GM21360 (cell line): ENCODE measurements around the gene WWOX.

ENCODE experiments used
- ATAC-seq: cut with Tn5 transposase; IDR thresholded peaks from one replicate; pipeline ENCODE4 v1.9.1; 2021; ENCODE audit warnings: mild to moderate bottlenecking, moderate library complexity; ENCODE audit not compliant: unreplicated experiment

WWOX gene

GRCh38 chr16:78630102-78630501, 530.6 kb downstream of the WWOX start:
- no peak for ATAC-seq

DNA sequence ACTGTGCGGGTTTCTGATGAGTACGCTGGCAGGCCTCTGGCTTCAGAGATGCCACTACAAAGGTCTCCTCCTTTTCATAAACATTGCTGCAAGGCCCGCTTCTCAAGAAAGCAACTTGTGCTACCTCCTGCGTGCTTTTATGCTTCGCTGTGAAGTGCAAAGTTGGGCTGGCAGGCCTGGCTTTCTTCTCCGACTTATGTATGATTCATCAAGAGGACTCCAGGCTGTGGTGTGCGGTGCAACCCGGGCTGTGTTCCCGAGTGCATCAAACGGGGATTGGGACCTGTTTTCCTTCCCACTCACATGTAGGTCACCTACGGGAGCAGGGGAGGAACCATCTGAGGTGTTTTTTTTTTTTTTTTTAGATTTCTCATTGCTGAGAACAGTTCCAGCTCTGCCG, 534.1 kb downstream of the WWOX start:
- no peak for ATAC-seq

- ATAC-seq, result no peak
Measured at GRCh38 chr16:78635807-78636206, 536.4 kb downstream of the WWOX start.

- no peak for ATAC-seq
Measured at GRCh38 chr16:78638371-78638770, 538.9 kb downstream of the WWOX start.

DNA sequence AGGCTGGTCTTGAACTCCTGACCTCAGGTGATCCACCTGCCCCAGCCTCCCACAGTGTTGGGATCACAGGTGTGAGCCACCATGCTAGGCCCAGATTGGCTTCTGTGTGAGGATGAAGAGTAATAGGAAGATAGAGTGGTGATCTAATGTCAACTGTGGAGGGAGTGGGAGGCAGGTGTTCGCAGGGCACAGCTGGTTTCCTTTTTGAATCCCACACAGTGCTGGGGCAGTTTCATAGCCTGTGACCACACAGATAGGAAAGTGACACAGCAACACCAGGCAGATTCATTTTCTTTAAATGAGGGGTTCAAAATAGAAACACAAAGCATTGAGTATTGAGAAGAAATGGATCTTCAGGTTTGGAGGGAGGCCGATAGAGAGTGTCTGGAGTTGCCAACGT, 540.3 kb downstream of the WWOX start:
- no peak for ATAC-seq

DNA sequence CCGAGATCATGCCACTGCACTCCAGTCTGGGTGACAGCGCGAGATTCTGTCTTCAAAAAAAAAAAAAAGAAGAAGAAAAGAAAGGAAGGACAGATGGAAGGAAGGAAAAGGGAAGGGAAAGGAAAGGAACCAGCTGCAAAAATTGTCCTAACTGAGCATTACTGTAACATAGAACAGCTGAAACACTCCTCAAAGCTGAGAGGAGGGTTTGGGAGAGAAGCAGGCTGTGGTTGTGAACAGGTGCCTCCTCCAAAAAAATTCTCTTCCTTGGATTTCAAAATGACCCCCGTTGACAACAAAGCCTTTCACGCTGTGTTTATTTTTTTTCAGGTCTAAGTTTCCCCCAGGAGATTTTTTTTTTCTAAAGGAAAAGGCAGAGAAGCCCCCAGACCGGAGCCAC, 541.4 kb downstream of the WWOX start:
- no peak for ATAC-seq

DNA sequence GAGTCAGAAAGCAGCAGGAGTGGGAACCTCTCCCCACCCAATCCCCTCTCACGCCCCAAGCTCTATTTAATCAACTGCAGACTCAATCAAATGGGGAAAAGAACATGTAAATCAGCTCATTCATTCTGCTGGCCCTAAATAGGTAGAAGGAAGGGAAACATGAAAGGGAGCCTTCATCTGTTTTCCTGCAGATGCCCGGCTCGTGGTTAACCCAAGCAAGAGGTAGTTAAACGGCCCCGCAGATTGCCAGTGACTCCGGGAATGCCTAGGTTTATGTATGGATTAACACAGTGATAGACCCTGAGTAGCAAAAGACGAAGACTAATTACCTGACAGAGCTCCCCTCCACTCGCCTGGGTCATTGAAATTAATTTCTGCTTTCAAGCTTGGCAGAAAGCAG, 542.0 kb downstream of the WWOX start:
- no peak for ATAC-seq

DNA sequence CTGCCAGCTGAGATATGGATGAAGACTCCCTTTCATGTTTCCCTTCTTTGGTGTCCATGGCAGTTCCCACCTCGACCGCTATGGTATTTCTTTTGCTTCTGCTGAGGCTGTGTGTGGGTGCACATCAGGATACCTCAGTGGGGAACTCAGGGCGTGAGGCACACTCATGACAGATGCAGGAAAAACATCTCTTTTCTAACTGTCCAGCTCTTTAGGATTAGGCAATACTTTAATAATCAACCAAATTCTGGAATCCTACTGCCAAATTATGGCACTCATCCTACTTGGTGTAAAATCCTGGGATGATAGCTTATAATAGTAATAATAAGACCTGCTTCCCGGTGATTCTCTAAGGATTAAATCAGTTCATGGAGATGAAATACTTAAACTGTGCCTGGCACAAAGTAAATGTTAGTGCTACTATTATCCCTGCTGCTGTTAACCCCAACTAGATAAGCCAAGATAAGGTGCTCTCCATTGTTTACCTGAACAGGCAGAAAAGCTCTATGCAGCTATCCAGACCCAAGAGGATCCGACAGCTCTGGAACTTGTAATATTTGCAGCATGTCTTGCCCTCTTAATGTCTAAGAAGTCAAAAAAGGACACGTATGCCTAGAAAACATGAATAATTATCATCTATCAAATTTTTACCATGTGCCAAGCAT, 543.3 kb downstream of the WWOX start:
- ATAC-seq, result no peak

DNA sequence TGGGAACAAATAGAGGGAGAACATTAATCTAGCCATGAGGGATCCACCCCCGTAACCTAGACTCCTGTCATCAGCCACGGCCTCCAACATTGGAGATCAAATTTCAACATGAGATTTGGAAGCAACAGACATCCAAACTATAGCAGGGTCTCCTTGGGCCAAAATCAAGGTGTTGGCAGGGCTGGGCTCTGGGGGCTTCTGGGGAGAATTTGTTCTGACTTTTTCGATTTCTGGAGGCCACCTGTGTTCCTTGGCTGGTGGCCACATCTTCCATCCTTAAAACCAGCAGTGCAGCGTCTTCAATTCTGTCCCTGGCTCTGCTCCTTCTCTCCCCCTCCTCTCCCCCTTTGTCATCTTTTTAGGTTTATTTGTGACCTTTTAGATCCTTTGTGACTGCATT, 546.2 kb downstream of the WWOX start:
- ATAC-seq, result no peak

GRCh38 chr16:78647019-78647418, 547.6 kb downstream of the WWOX start:
- ATAC-seq, result no peak

GRCh38 chr16:78647491-78647890, 548.0 kb downstream of the WWOX start:
- ATAC-seq, result no peak

DNA sequence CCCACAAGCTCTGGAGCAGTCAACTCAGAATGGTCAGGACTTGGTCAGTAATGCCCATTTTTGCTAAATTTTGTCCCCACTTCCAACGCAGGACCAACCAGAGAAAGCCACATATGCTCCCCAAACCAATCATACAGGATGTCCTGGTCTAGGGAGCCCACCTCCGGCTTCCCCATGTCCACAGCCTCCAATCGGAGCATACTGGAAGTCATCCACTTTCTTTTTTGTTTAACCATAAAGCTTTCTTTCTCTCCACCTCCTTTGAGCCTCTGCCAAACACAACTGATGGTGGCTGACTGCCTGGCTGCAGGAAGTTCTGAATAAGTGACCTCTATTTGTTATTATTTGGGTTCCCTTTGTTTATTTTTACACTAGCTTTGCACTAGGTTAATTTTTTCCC, 549.1 kb downstream of the WWOX start:
- no peak for ATAC-seq

GRCh38 chr16:78650339-78651074, 551.1 kb downstream of the WWOX start:
- ATAC-seq, result no peak

DNA sequence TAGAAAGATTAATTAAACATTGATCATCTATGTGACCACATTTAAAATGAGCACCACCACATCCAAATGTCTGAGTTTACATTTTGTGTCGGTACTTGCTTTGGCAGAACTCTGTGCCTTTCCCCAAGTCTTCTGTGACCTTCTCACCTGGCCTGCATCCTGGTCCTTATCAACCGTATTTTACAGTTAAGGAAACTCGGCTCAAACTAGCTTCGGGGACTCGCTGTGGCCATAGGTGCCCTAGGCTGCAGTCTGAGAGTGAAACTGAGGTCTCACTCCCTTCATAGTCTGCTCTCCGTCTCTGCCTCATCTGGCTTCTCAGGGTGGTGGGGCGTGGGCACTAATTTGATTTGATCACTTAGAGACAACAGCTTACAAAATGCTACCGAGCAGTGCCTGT, 555.5 kb downstream of the WWOX start:
- no peak for ATAC-seq

GRCh38 chr16:78655331-78656113, 556.1 kb downstream of the WWOX start:
- no peak for ATAC-seq

GRCh38 chr16:78656887-78657286, 557.4 kb downstream of the WWOX start:
- ATAC-seq, result no peak

GRCh38 chr16:78659216-78659615, 559.8 kb downstream of the WWOX start:
- ATAC-seq, result no peak

GRCh38 chr16:78659668-78660217, 560.3 kb downstream of the WWOX start:
- ATAC-seq, result no peak

GRCh38 chr16:78660795-78661194, 561.3 kb downstream of the WWOX start:
- no peak for ATAC-seq

GRCh38 chr16:78663690-78664089, 564.2 kb downstream of the WWOX start:
- ATAC-seq, result no peak
